Fibroblast of the aortic adventitia (primary cell): Measurements from ENCODE around the gene SLC38A10. TPM values are rescaled to one million over a fixed set of nuclear protein-coding genes. Genes with fewer than 3 reads are reported as not detected.

Experiments used
- DNase-seq: peaks from one replicate; pipeline ENCODE4 v3.0.0-alpha.2; 2010; ENCODE audit warnings: low read depth
- H3K4me3 ChIP-seq: 2 replicates; pipeline ENCODE4 v1.5.1; 2011; ENCODE audit warnings: low read depth, mild to moderate bottlenecking, control low read depth, low read length, moderate library complexity
- total RNA-seq: library from RNA; depleted of rRNA; stranded (reverse); fragments of >200 nt; gene quantifications from 2 replicates; pipeline ENCODE4 v1.2.3, GENCODE V29; 2012; ENCODE audit warnings: low replicate concordance
- TF ChIP-seq, protein P1 (sequence below): IDR thresholded peaks from 2 replicates; pipeline ENCODE4 v1.5.1; 2011; ENCODE audit warnings: mild to moderate bottlenecking, low read length, control low read depth, inconsistent platforms; ENCODE audit not compliant: insufficient read depth

Gene SLC38A10
- total RNA-seq, 1 donor = 49.5 TPM

DNA sequence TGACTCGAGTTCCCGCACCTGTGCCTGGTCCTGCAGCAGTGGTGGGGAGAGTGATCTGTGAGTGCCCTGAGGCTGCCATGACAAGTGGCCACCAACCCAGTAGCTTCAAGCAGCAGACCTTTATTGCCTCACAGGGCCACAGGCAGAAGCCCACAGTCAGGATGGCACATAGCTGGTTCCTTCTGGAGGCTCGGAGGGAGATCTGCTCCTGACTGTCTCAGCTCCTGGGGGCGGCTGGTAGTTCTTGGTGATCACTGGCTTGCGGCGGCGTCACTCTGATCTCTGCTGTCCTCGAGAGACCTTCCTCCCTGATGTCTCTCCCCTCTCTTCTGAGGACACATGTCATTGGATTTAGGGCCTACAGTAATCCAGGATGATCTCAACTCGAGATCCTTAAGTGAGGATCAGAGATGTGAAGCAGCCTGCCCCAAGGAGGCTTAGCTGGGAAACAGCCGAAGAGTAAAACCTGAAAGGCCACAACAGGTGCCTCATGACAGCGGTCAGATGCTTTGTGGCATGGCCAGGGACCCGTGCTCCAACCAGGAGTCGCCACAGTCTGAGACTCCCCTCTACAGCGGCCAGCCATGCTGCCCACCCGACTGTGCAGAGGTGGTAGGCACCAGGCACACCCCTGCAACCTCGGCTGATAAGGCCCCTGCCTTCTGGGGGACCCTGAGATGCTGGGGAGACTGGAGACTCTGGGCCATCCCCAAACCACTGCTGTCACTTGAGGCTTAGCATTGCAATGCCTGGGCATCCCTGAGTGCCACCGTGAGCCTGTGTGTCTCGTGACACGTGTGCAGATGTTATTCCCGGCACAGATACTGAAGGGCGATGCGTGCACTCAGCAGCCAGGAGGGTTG, 30.0 kb upstream of the SLC38A10 start:
- no peak for DNase-seq
- TF ChIP-seq, protein P1, sequence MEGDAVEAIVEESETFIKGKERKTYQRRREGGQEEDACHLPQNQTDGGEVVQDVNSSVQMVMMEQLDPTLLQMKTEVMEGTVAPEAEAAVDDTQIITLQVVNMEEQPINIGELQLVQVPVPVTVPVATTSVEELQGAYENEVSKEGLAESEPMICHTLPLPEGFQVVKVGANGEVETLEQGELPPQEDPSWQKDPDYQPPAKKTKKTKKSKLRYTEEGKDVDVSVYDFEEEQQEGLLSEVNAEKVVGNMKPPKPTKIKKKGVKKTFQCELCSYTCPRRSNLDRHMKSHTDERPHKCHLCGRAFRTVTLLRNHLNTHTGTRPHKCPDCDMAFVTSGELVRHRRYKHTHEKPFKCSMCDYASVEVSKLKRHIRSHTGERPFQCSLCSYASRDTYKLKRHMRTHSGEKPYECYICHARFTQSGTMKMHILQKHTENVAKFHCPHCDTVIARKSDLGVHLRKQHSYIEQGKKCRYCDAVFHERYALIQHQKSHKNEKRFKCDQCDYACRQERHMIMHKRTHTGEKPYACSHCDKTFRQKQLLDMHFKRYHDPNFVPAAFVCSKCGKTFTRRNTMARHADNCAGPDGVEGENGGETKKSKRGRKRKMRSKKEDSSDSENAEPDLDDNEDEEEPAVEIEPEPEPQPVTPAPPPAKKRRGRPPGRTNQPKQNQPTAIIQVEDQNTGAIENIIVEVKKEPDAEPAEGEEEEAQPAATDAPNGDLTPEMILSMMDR = no peak
- no peak overlapping the region for H3K4me3 ChIP-seq

DNA sequence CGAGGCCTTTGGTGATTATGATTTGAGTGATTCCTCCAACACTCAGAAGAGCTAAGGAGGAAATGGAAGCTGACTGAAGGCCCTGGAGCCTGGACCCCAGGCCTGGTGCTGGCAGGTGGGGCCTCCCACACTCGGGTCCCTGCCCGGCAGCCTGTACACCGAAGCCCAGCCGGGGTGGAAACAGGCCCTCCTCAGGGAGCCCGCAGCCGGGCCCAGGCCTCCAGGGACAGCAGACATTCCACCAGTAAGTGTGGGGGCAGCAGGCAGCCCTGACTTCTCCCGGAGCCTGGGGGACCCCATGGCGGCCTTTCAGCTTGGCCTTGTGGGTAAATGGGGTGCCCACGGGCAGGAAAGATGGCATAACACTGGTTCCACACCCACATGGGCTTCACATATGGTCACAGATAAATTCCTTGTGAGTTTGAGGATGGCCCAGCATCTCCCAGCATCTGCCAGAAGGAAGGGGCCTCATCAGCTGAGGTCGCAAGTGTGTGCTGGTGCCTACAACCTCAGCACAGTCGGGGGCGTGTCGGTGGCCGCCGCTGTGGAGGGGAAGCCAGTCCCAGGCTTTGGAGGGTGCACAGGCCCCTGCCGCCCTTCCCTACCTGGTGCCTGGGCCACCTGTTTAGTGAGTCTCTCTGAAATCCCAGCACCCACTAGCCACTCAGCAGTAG, 29.2 kb upstream of the SLC38A10 start:
- no peak for DNase-seq
- TF ChIP-seq, protein P1 = no peak
- H3K4me3 ChIP-seq = no peak overlapping the region

DNA sequence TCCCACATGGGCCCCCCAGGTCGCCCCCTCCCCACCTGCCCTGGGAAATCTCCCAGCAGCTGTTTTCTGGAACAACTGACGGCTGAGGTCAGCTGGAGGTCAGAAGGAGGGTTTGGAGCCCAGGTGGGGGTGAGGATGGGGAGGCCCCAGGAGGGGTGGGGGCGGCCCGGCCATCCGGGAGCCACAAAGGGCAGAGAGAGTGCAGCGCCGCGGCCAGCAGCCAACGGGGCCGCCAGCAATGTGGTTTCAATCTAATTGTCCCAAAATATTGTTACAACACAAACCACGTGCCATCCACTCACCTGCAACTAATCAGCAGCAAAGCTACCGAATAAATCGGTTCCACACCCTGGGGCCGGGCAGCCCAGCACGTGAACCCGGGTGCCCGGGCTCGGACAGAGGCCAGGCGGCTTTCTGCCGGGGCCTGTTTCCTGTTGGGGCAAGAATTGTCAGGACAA, 28.3 kb upstream of the SLC38A10 start:
- TF ChIP-seq, protein P1 = no peak
- H3K4me3 ChIP-seq = no peak overlapping the region
- DNase-seq = no peak

DNA sequence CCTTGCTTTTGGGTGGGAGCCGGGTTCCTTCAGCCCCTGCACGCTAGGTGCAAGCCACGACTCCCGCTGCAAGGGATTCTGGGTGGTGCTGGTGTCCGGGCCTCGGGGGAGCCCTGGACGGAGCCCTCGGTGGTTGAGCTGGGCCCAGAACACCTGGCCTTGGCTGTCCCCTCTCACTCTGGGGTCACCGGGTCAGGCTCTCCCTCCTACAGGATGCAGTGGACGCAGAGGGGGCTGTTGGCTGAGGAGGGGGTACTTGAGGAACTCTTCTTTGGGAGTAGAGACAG, 27.9 kb upstream of the SLC38A10 start:
- TF ChIP-seq, protein P1 = no peak
- DNase-seq = no peak
- no peak overlapping the region for H3K4me3 ChIP-seq

DNA sequence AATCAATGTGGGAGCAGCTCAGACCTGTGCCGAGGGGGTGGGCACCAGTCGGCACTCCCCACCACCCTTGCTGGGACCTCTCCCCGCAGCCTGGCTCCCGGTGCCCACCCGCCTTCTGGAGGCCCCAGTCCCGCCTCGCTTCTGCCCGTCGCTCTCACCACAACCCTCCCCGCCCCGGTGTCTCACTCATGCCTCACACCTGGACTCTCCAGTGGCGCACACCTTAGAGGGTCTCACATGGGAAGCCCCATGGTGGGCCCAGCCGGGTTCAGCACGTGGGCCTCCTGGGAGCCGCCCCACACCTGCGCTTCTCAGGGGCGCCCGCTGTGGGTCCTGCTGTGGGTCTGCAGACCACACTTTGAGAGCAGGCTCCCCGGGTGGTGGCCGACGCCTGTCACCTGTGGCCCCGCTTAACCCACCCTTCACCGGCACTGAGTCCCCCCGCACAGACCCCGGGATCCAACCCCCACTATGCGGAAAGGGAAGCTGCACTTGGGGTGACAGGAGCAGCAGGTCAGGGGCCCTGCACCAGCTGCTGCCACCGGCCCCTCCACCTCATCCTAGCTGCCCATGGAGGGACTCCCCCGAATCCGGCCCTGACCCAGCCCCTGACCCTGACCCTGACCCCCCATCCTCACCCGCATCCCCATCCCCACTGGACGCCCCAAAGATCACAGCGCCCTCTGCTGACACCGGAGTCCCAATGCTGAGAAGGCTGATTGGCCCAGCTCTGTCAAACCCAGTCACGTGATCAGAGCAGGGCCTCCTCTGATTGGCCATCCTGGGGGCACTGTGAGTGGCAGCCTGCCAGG, 27.4 kb upstream of the SLC38A10 start:
- no peak for DNase-seq
- no peak overlapping the region for H3K4me3 ChIP-seq
- TF ChIP-seq, protein P1 = peak; percentile 3

DNA sequence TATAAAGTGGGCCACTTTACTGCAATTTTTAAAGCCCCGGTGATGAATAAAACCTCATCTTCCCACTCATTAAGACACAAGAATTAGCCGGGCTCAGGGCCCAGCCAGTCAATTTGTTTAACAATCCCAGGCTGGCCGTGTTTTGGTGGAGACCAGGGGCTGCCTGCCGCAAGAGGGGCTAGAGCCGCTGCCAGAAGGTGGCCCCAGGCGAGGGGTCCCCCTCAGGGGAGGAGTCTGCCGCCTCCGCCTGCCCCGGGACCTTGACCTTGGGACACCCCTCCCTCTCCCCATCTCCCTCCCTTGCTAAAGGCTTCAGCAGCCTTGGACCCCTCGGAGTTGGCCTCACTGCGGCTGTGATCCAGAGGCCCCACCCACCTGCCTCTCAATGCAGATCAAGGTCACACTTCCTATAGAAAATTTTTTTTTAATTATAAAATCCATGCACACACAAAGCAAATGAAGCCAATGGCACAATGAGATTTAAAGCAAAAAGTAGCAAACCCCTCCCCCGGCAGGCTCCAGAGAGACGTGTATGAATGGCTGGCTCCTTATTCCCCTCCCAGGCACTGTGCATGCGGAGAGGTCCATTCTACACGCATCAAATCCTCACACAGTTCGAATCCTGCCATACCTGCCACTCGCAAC, 23.0 kb upstream of the SLC38A10 start:
- H3K4me3 ChIP-seq = no peak overlapping the region
- TF ChIP-seq, protein P1 = no peak
- no peak for DNase-seq
